ENCODE data around the gene EMB. TPM values are rescaled to one million over a fixed set of nuclear protein-coding genes. Genes with fewer than 3 reads are reported as not detected.

Gene EMB
- total RNA-seq, 2 experiments from 2014 or later, result 188 to 203 TPM

Other genes with a start within 250 kb of the EMB start
- 100 to 1,000 TPM; 159 to 178 TPM for gene PARP8, start 225.3 kb upstream of the EMB start, total RNA-seq

All from activated naive CD8-positive, alpha-beta T cell treated with anti-CD3 and anti-CD28 coated beads, Interleukin-2, amount 10 ng/mL, durations not matched to agents 7 days and 5 days (primary cell).